K562 (cell line): ENCODE measurements around the gene CD19. TPM values are rescaled to one million over a fixed set of nuclear protein-coding genes. Genes with fewer than 3 reads are reported as not detected.

Experiments used
- ADNP ChIP-seq: fragments of 200-800 bp; sonication (Bioruptor generic); IDR thresholded peaks from 2 replicates; pipeline ENCODE4 v1.6.1; 2016; ENCODE audit warnings: missing genetic modification characterization, missing compliant biosample characterization
- ATF1 ChIP-seq, 2 experiments: fragments of 450-650 bp in 1 of 2; IDR thresholded peaks; 2 replicates each; pipeline ENCODE4 v1.6.1; 2016; ENCODE audit warnings: missing compliant biosample characterization in 1 of 2, missing genetic modification characterization in 1 of 2
- BRF2 ChIP-seq: IDR thresholded peaks from 3 replicates; pipeline ENCODE4 v1.6.1; 2011; ENCODE audit warnings: borderline replicate concordance, mild to moderate bottlenecking; ENCODE audit not compliant: insufficient read length, insufficient read depth
- COPS2 ChIP-seq: fragments of 450-650 bp; conservative IDR thresholded peaks from 2 replicates; pipeline ENCODE4 v1.6.1; 2016; ENCODE audit warnings: mild to moderate bottlenecking, moderate library complexity
- DPF2 ChIP-seq: fragments of 450-650 bp; IDR thresholded peaks from 2 replicates; pipeline ENCODE4 v1.6.1; 2016
- E2F6 ChIP-seq, 2 experiments: IDR thresholded peaks; 2 replicates each; pipeline ENCODE4 v1.6.1; 2011; ENCODE audit warnings: borderline replicate concordance in 1 of 2, control low read depth in 1 of 2, low read depth in 1 of 2, low read length in 1 of 2, mild to moderate bottlenecking in 1 of 2, mixed read lengths in 1 of 2, moderate library complexity in 1 of 2; ENCODE audit not compliant: insufficient read depth in 1 of 2, insufficient read length in 1 of 2, poor library complexity in 1 of 2, severe bottlenecking in 1 of 2; ENCODE audit errors: extremely low read depth in 1 of 2
- FOSL1 ChIP-seq: fragments of 200-800 bp; sonication (Bioruptor generic); conservative IDR thresholded peaks from 2 replicates; pipeline ENCODE4 v1.6.1; 2016; ENCODE audit warnings: missing genetic modification characterization, missing compliant biosample characterization
- FOXK2 ChIP-seq, 2 experiments: fragments of 450-650 bp; IDR thresholded peaks in 1 of 2; conservative IDR thresholded peaks in 1 of 2; 2 replicates each; pipeline ENCODE4 v1.6.1; 2016; ENCODE audit warnings: low read depth in 2 of 2, mild to moderate bottlenecking in 1 of 2
- FUS ChIP-seq: fragments of 200-400 bp; formaldehyde crosslinking; optimal IDR thresholded peaks from 2 replicates; pipeline ENCODE3; 2017; ENCODE audit warnings: low read depth, low read length
- HNRNPH1 ChIP-seq: fragments of 200-400 bp; formaldehyde crosslinking; optimal IDR thresholded peaks from 2 replicates; pipeline ENCODE3; 2017; ENCODE audit warnings: low read depth, mild to moderate bottlenecking, low read length, moderate library complexity
- KDM4B ChIP-seq, 2 experiments: fragments of 450-650 bp in 1 of 2; sonication (generic) in 1 of 2; IDR thresholded peaks; 2 replicates each; pipeline ENCODE4 v1.6.1; 2016 to 2017; ENCODE audit warnings: borderline replicate concordance in 2 of 2, antibody characterized with exemption in 1 of 2, low read depth in 1 of 2, mild to moderate bottlenecking in 1 of 2
- MYBL2 ChIP-seq, 2 experiments: fragments of 450-650 bp in 1 of 2; sonication (generic) in 1 of 2; formaldehyde crosslinking in 1 of 2; IDR thresholded peaks; 2 replicates each; pipeline versions ENCODE4 v1.6.1 to v1.8.1; 2017 to 2022; ENCODE audit warnings: borderline replicate concordance in 1 of 2, inconsistent platforms in 1 of 2, low read depth in 1 of 2, mild to moderate bottlenecking in 1 of 2, missing genetic modification reagents in 1 of 2, moderate library complexity in 1 of 2
- NCOR1 ChIP-seq: fragments of 450-650 bp; IDR thresholded peaks from 2 replicates; pipeline ENCODE4 v1.6.1; 2016; ENCODE audit warnings: mild to moderate bottlenecking, moderate library complexity
- PCBP1 ChIP-seq: fragments of 200-400 bp; formaldehyde crosslinking; IDR thresholded peaks from 2 replicates; pipeline ENCODE4 v1.6.1; 2018; ENCODE audit warnings: mild to moderate bottlenecking, low read depth, low read length; ENCODE audit not compliant: poor library complexity, severe bottlenecking
- POLR2AphosphoS5 ChIP-seq: IDR thresholded peaks from 2 replicates; pipeline ENCODE4 v1.6.1; 2011; ENCODE audit warnings: mild to moderate bottlenecking, low read depth, low read length, moderate library complexity; ENCODE audit not compliant: control insufficient read depth, insufficient read depth
- RCOR1 ChIP-seq, 2 experiments: IDR thresholded peaks; 2 replicates each; pipeline ENCODE4 v1.6.1; 2012; ENCODE audit warnings: low read depth in 2 of 2, low read length in 2 of 2, borderline replicate concordance in 1 of 2, improper control_type of control experiment in 1 of 2
- SAP30 ChIP-seq: fragments of 200-600 bp; sonication (generic); IDR thresholded peaks from 2 replicates; pipeline ENCODE4 v1.6.1; 2012; ENCODE audit warnings: borderline replicate concordance, low read depth, mild to moderate bottlenecking, moderate library complexity, low read length, control low read depth, inconsistent platforms; ENCODE audit not compliant: insufficient read depth, poor library complexity, severe bottlenecking
- SIRT6 ChIP-seq: IDR thresholded peaks from one replicate; pipeline ENCODE4 v1.6.1; 2012; ENCODE audit warnings: low read depth, mild to moderate bottlenecking, control low read depth, inconsistent platforms, low read length, moderate library complexity
- SRSF3 ChIP-seq: fragments of 200-400 bp; formaldehyde crosslinking; IDR thresholded peaks from 2 replicates; pipeline ENCODE4 v1.6.1; 2016; ENCODE audit warnings: mild to moderate bottlenecking, low read length, moderate library complexity; ENCODE audit not compliant: insufficient read depth
- THAP12 ChIP-seq: fragments of 250-450 bp; sonication (Bioruptor Pico); IDR thresholded peaks from 2 replicates; pipeline ENCODE4 v1.9.0; 2021; ENCODE audit warnings: mild to moderate bottlenecking, inconsistent platforms
- ZNF124 ChIP-seq: sonication (generic); formaldehyde crosslinking; IDR thresholded peaks from 2 replicates; pipeline ENCODE4 v1.8.1; 2022; ENCODE audit warnings: missing genetic modification reagents
- polyA plus RNA-seq, 8 experiments: library from polyadenylated mRNA; depleted of rRNA in 4 of 8; stranded (reverse) in 5 of 8; unstranded in 3 of 8; fragments of >200 nt; fragmentation: Nextera tagmentation in 2 of 8; fragmentation: Illumina TruSeq in 1 of 8; extraction: Ambion mirVana in 2 of 8; extraction: Trizol in 1 of 8; gene quantifications; 2 replicates each; pipeline versions ENCODE4 v1.2.1 to v1.2.3, GENCODE V29; 2011 to 2014; ENCODE audit warnings: inconsistent platforms in 1 of 8, missing spikeins in 1 of 8
- total RNA-seq, 7 experiments: library from RNA; depleted of rRNA in 6 of 7; stranded (reverse); fragments of >200 nt in 6 of 7; fragmentation: Illumina TruSeq in 2 of 7; extraction: Trizol in 2 of 7; gene quantifications; 2 replicates each; pipeline versions ENCODE4 v1.2.1 to v1.2.3, GENCODE V29; 2011 to 2021; ENCODE audit warnings: low replicate concordance in 1 of 7

Gene CD19
- total and polyA plus RNA-seq, 9 of the 15 experiments (the other 6 are each of a cell fraction or from before 2014, with no cell fraction given) = 0.27 to 3.7 (median 2.0) TPM; not detected in 1

- peak; percentile 95 for TF ChIP-seq FOXK2 (conservative IDR thresholded peaks at IDR 0.05 in 1 of 2, IDR thresholded peaks at IDR 0.05 in 1 of 2; ENCODE audit: low read depth in 2 of 2)
- peak; percentile 79 to 82 for TF ChIP-seq E2F6 (IDR thresholded peaks at IDR 0.05; ENCODE audit: borderline replicate concordance in 1 of 2, extremely low read depth in 1 of 2, insufficient read depth in 1 of 2, insufficient read length in 1 of 2, low read depth in 1 of 2, low read length in 1 of 2, poor library complexity in 1 of 2, severe bottlenecking in 1 of 2)
- TF ChIP-seq FOSL1 (tag) = peak; percentile 44; the same call in 1 of the 2 replicates
- TF ChIP-seq NCOR1 = peak; percentile 49; the same call in 1 of the 2 replicates
- TF ChIP-seq ZNF124 (CRISPR knock-in tag) = no peak
- TF ChIP-seq KDM4B (IDR thresholded peaks at IDR 0.05; ENCODE audit: borderline replicate concordance in 2 of 2, low read depth in 1 of 2) = peak in 1 of 2 experiments; percentile 87; a peak in 1 of 4 replicates
- TF ChIP-seq SAP30 = peak; percentile 99
- TF ChIP-seq DPF2 = no peak
- TF ChIP-seq COPS2 = no peak
- no peak for TF ChIP-seq MYBL2 (IDR thresholded peaks at IDR 0.05; ENCODE audit: low read depth)
- TF ChIP-seq MYBL2 (CRISPR knock-in tag; IDR thresholded peaks at IDR 0.05; ENCODE audit: borderline replicate concordance) = no peak
- TF ChIP-seq RCOR1 (IDR thresholded peaks at IDR 0.05; ENCODE audit: borderline replicate concordance in 1 of 2, low read depth in 2 of 2, low read length in 2 of 2) = peak in 1 of 2 experiments; percentile 88; a peak in 2 of 4 replicates
- TF ChIP-seq ADNP (tag) = no peak
- no peak for TF ChIP-seq FUS
- TF ChIP-seq BRF2 = no peak
- TF ChIP-seq SRSF3 = no peak
- TF ChIP-seq POLR2AphosphoS5 = peak; percentile 45; the same call in 1 of the 2 replicates
- TF ChIP-seq PCBP1 = peak; percentile 44
- no peak for TF ChIP-seq HNRNPH1
- TF ChIP-seq SIRT6 = no peak
- TF ChIP-seq ATF1 (CRISPR knock-in tag; IDR thresholded peaks at IDR 0.05) = no peak
- TF ChIP-seq ATF1 (tag; IDR thresholded peaks at IDR 0.05) = peak; percentile 86
- TF ChIP-seq THAP12 = no peak
These were observed 42.8 kb downstream of the CD19 start, which contains the start of gene SPNS1 (continued) for GRCh38 chr16:28974437-28975157.
